H9 (cell line): ENCODE measurements around the gene ALLC. TPM values are rescaled to one million over a fixed set of nuclear protein-coding genes. Genes with fewer than 3 reads are reported as not detected.

Experiments used
- DNase-seq: peaks from one replicate; pipeline ENCODE4 v3.0.0-alpha.2; 2017
- H2AFZ ChIP-seq: one replicate; pipeline ENCODE4 v1.6.1; 2013; ENCODE audit warnings: mild to moderate bottlenecking, low read length, control low read depth, moderate library complexity
- H2AK5ac ChIP-seq: 2 replicates; pipeline ENCODE4 v1.6.1; 2013; ENCODE audit warnings: low read length, control low read depth, mixed read lengths; ENCODE audit not compliant: insufficient read length
- H2BK120ac ChIP-seq: one replicate; pipeline ENCODE4 v1.6.1; 2013; ENCODE audit warnings: low read depth, mild to moderate bottlenecking, low read length, control low read depth, inconsistent platforms; ENCODE audit not compliant: poor library complexity, severe bottlenecking
- H2BK12ac ChIP-seq: 2 replicates; pipeline ENCODE4 v1.6.1; 2013; ENCODE audit warnings: low read length, control low read depth, mixed read lengths, low read depth; ENCODE audit not compliant: insufficient read length
- H2BK15ac ChIP-seq: 2 replicates; pipeline ENCODE4 v1.6.1; 2013; ENCODE audit warnings: low read depth, low read length, control low read depth
- H2BK20ac ChIP-seq: one replicate; pipeline ENCODE4 v1.6.1; 2013; ENCODE audit warnings: low read depth, mild to moderate bottlenecking, low read length, control low read depth, inconsistent platforms; ENCODE audit not compliant: poor library complexity, severe bottlenecking
- H2BK5ac ChIP-seq: 2 replicates; pipeline ENCODE4 v1.6.1; 2013; ENCODE audit warnings: low read length, control low read depth, mixed read lengths; ENCODE audit not compliant: insufficient read length
- H3K14ac ChIP-seq: 2 replicates; pipeline ENCODE4 v1.6.1; 2013; ENCODE audit warnings: low read length, control low read depth; ENCODE audit not compliant: insufficient read depth
- H3K18ac ChIP-seq: 2 replicates; pipeline ENCODE4 v1.6.1; 2013; ENCODE audit warnings: low read depth, mild to moderate bottlenecking, mixed read lengths, low read length, control low read depth; ENCODE audit not compliant: insufficient read length
- H3K23ac ChIP-seq: 2 replicates; pipeline ENCODE4 v1.6.1; 2013; ENCODE audit warnings: low read length, control low read depth, mixed read lengths, low read depth; ENCODE audit not compliant: insufficient read length
- H3K23me2 ChIP-seq: 2 replicates; pipeline ENCODE4 v1.6.1; 2013; ENCODE audit warnings: low read depth, mild to moderate bottlenecking, mixed read lengths, low read length, control low read depth; ENCODE audit not compliant: insufficient read length, poor library complexity, severe bottlenecking
- H3K27ac ChIP-seq: 2 replicates; pipeline ENCODE4 v1.5.1; 2013; ENCODE audit warnings: low read length, control low read depth, mixed read lengths, low read depth; ENCODE audit not compliant: insufficient read length
- H3K27me3 ChIP-seq: 2 replicates; pipeline ENCODE4 v1.6.1; 2013; ENCODE audit warnings: low read length, control low read depth, inconsistent platforms; ENCODE audit not compliant: insufficient read depth
- H3K4ac ChIP-seq: 2 replicates; pipeline ENCODE4 v1.6.1; 2013; ENCODE audit warnings: low read depth, mild to moderate bottlenecking, control low read depth, inconsistent platforms, low read length, moderate library complexity
- H3K4me1 ChIP-seq: 2 replicates; pipeline ENCODE4 v1.6.1; 2013; ENCODE audit warnings: low read length, control low read depth, inconsistent platforms; ENCODE audit not compliant: insufficient read depth
- H3K4me2 ChIP-seq: 2 replicates; pipeline ENCODE4 v1.6.1; 2013; ENCODE audit warnings: low read length, control low read depth, mixed read lengths; ENCODE audit not compliant: insufficient read length, insufficient read depth
- H3K56ac ChIP-seq: 2 replicates; pipeline ENCODE4 v1.6.1; 2013; ENCODE audit warnings: low read depth, mild to moderate bottlenecking, mixed read lengths, low read length, control low read depth; ENCODE audit not compliant: insufficient read length
- H3K79me1 ChIP-seq: 2 replicates; pipeline ENCODE4 v1.6.1; 2013; ENCODE audit warnings: low read depth, mild to moderate bottlenecking, moderate library complexity, low read length, control low read depth, inconsistent platforms; ENCODE audit not compliant: insufficient read depth, poor library complexity, severe bottlenecking
- H3K79me2 ChIP-seq: 2 replicates; pipeline ENCODE4 v1.6.1; 2013; ENCODE audit warnings: low read length, control low read depth, inconsistent platforms; ENCODE audit not compliant: insufficient read depth
- H3K9ac ChIP-seq: 2 replicates; pipeline ENCODE4 v1.6.1; 2013; ENCODE audit warnings: low read length, control low read depth, mixed read lengths; ENCODE audit not compliant: insufficient read length; ENCODE audit errors: extremely low read depth
- H3K9me3 ChIP-seq: one replicate; pipeline ENCODE4 v1.6.1; 2013; ENCODE audit warnings: low read depth, low read length, inconsistent platforms; ENCODE audit not compliant: control insufficient read depth
- H3T11ph ChIP-seq: one replicate; pipeline ENCODE4 v1.6.1; 2013; ENCODE audit warnings: mild to moderate bottlenecking, low read length, control low read depth, inconsistent platforms
- H4K20me1 ChIP-seq: one replicate; pipeline ENCODE4 v1.6.1; 2013; ENCODE audit not compliant: control insufficient read depth, insufficient read length, insufficient read depth
- H4K5ac ChIP-seq: 2 replicates; pipeline ENCODE4 v1.6.1; 2013; ENCODE audit warnings: low read depth, mild to moderate bottlenecking, mixed read lengths, low read length, control low read depth; ENCODE audit not compliant: insufficient read length
- H4K8ac ChIP-seq: replicated peaks from 2 replicates; pipeline ENCODE4 v1.6.1; 2013; ENCODE audit warnings: low read length, control low read depth, mixed read lengths, low read depth; ENCODE audit not compliant: insufficient read length
- H4K91ac ChIP-seq: 2 replicates; pipeline ENCODE4 v1.6.1; 2013; ENCODE audit warnings: low read depth, mild to moderate bottlenecking, moderate library complexity, mixed read lengths, low read length, control low read depth; ENCODE audit not compliant: insufficient read length
- H3K27ac Mint-ChIP-seq, 3 experiments: 2 replicates in 2 of 3; 3 replicates in 1 of 3; pipeline ENCODE4 v1.8.0; 2020 to 2021; ENCODE audit warnings: mixed read lengths in 3 of 3, mild to moderate bottlenecking in 1 of 3, moderate library complexity in 1 of 3
- H3K27me3 Mint-ChIP-seq: 2 replicates; pipeline ENCODE4 v1.8.0; 2021; ENCODE audit warnings: low read depth, mild to moderate bottlenecking, moderate library complexity, mixed read lengths
- H3K36me3 Mint-ChIP-seq, 3 experiments: 2 replicates in 2 of 3; 3 replicates in 1 of 3; pipeline ENCODE4 v1.8.0; 2020 to 2021; ENCODE audit warnings: low read depth in 3 of 3, mixed read lengths in 3 of 3; ENCODE audit not compliant: insufficient read depth in 1 of 3
- H3K4me1 Mint-ChIP-seq, 2 experiments: 2 replicates each; pipeline ENCODE4 v1.8.0; 2020; ENCODE audit warnings: mixed read lengths in 2 of 2
- H3K4me3 Mint-ChIP-seq, 2 experiments: 2 replicates in 1 of 2; 3 replicates in 1 of 2; pipeline ENCODE4 v1.8.0; 2020 to 2021; ENCODE audit warnings: mild to moderate bottlenecking in 2 of 2, mixed read lengths in 2 of 2, moderate library complexity in 1 of 2
- H3K9me3 Mint-ChIP-seq, 2 experiments: 2 replicates in 1 of 2; 3 replicates in 1 of 2; pipeline ENCODE4 v1.8.0; 2020; ENCODE audit warnings: mild to moderate bottlenecking in 2 of 2, mixed read lengths in 2 of 2, moderate library complexity in 1 of 2
- WGBS: extraction: QIAGEN DNeasy Blood & Tissue Kit; methylation state at CpG from one replicate; pipeline ENCODE4 v1.1.7; 2013; ENCODE audit warnings: missing lambda C conversion rate, low lambda C conversion rate, mixed read lengths; ENCODE audit not compliant: insufficient read length; ENCODE audit errors: extremely low coverage; 5-methylcytosine and 5-hydroxymethylcytosine counted together
- total RNA-seq: library from RNA; stranded (reverse); gene quantifications from 2 replicates; pipeline ENCODE4 v1.2.1, GENCODE V29; 2021
- TF ChIP-seq, protein P1 (sequence below): fragments of 200-600 bp; sonication (generic); conservative IDR thresholded peaks from 3 replicates; pipeline ENCODE4 v1.8.0; 2021; ENCODE audit warnings: antibody characterized with exemption, mild to moderate bottlenecking

ALLC gene
- total RNA-seq, 1 experiment from 2014 or later, result not detected

DNA sequence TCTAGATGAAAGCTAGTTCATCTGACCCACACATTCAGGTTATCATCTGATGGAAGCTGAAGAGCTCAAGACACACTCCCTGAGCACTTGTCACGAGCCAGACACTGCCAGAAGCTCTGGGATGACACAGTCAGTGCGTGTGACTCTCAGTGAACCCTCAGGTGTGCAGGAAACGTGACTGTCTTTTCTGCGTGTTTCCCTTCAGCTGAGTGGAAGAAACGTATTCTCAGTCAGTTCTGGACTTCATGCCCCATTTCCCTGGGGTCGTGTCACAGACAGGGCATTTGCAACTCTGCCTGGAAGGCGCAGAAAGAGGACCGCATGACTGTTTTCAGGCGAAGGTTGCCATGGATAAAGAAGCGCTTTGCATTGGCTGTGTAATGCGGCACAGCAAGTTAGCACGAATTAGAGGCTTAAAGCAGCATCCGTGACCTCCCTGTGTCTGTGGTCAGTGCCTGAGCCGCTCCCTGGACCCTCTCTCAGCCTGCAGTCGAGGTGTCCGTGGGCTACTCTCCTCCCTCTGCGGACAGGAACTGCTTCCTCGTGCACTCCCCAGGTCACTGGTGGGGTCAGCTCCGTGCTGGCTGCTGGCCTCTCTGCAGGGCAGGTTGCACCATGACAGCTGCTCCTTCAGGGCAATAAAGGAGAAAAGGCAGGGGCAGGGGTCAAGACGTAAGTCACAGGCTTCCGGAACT lies 3.3 kb upstream of the ALLC start:
- H3K23ac ChIP-seq, result no peak overlapping the region
- H2AFZ ChIP-seq, result no peak overlapping the region
- no peak overlapping the region for H2BK20ac ChIP-seq
- H4K91ac ChIP-seq, result no peak overlapping the region
- no peak overlapping the region for H3K4me3 Mint-ChIP-seq
- no peak overlapping the region for H3K4me2 ChIP-seq
- no peak overlapping the region for H3K18ac ChIP-seq
- H3K27ac Mint-ChIP-seq, result no peak overlapping the region
- peaks cover 24 to 37% of the 10 kb centered on the region in 2 experiments for H3K4me1 Mint-ChIP-seq
- peaks cover 14% of the 10 kb centered on the region for H3K27me3 Mint-ChIP-seq
- no peaks in the 10 kb centered on the region for H3K79me2 ChIP-seq
- no peak overlapping the region for H3T11ph ChIP-seq
- no peak overlapping the region for H2BK5ac ChIP-seq
- no peak overlapping the region for H3K56ac ChIP-seq
- TF ChIP-seq, protein P1, sequence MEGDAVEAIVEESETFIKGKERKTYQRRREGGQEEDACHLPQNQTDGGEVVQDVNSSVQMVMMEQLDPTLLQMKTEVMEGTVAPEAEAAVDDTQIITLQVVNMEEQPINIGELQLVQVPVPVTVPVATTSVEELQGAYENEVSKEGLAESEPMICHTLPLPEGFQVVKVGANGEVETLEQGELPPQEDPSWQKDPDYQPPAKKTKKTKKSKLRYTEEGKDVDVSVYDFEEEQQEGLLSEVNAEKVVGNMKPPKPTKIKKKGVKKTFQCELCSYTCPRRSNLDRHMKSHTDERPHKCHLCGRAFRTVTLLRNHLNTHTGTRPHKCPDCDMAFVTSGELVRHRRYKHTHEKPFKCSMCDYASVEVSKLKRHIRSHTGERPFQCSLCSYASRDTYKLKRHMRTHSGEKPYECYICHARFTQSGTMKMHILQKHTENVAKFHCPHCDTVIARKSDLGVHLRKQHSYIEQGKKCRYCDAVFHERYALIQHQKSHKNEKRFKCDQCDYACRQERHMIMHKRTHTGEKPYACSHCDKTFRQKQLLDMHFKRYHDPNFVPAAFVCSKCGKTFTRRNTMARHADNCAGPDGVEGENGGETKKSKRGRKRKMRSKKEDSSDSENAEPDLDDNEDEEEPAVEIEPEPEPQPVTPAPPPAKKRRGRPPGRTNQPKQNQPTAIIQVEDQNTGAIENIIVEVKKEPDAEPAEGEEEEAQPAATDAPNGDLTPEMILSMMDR, result no peak
- DNase-seq, result no peak
- H2BK12ac ChIP-seq, result no peak overlapping the region
- H3K9me3 Mint-ChIP-seq, result peaks cover 0 to 2% of the 10 kb centered on the region in 2 experiments; a peak in 1 of 5 replicates
- no peaks in the 10 kb centered on the region for H3K9me3 ChIP-seq
- H3K4ac ChIP-seq, result no peak overlapping the region
- peaks cover 2% of the 10 kb centered on the region for H3K23me2 ChIP-seq
- no peak overlapping the region for H3K14ac ChIP-seq
- H3K36me3 Mint-ChIP-seq, result no peaks in the 10 kb centered on the region; a peak in 2 of 7 replicates
- H4K20me1 ChIP-seq, result no peaks in the 10 kb centered on the region
- no CpG with 5 or more reads among the region's 21 CpGs for WGBS
- no peak overlapping the region for H3K27ac ChIP-seq
- H2BK120ac ChIP-seq, result no peak overlapping the region
- H4K5ac ChIP-seq, result no peak overlapping the region
- no peaks in the 10 kb centered on the region; the same call in 1 of the 2 replicates for H3K4me1 ChIP-seq
- H3K79me1 ChIP-seq, result no peaks in the 10 kb centered on the region
- no peak overlapping the region for H3K9ac ChIP-seq
- no peaks in the 10 kb centered on the region for H3K27me3 ChIP-seq
- no peak overlapping the region for H2AK5ac ChIP-seq
- no peak overlapping the region for H2BK15ac ChIP-seq
- no peak overlapping the region for H4K8ac ChIP-seq
